CD4-positive, alpha-beta T cell treated with Interferon alpha-2 for 1 hour (primary cell): Measurements from ENCODE around the gene IQSEC2.

ENCODE experiments used
- DNase-seq, 2 donors: peaks; one replicate each; pipeline ENCODE4 v3.0.0-alpha.2; 2020 to 2022

The IQSEC2 gene

GRCh38 chrX:53266914-53267313 is 14.5 kb downstream of the IQSEC2 start:
- no peak for DNase-seq

GRCh38 chrX:53265771-53266574 is 15.4 kb downstream of the IQSEC2 start:
- DNase-seq, result no peak

GRCh38 chrX:53263597-53264094 is 17.7 kb downstream of the IQSEC2 start:
- peak in 1 of 2 donors; percentile 19 for DNase-seq

- peak in 1 of 2 donors; percentile 35 for DNase-seq
These were observed 18.4 kb downstream of the IQSEC2 start for GRCh38 chrX:53262918-53263394.

GRCh38 chrX:53262189-53262917 is 19.0 kb downstream of the IQSEC2 start:
- DNase-seq, result no peak

GRCh38 chrX:53261355-53261972 is 19.9 kb downstream of the IQSEC2 start:
- no peak for DNase-seq

- no peak for DNase-seq
These were observed 20.5 kb downstream of the IQSEC2 start for GRCh38 chrX:53260836-53261235.

GRCh38 chrX:53257670-53258423 is 23.5 kb downstream of the IQSEC2 start:
- DNase-seq, result no peak

GRCh38 chrX:53257166-53257565 is 24.2 kb downstream of the IQSEC2 start:
- DNase-seq, result no peak

GRCh38 chrX:53256446-53257041 is 24.8 kb downstream of the IQSEC2 start:
- DNase-seq, result no peak

GRCh38 chrX:53255738-53256191 is 25.6 kb downstream of the IQSEC2 start:
- DNase-seq, result no peak

- DNase-seq, result no peak
These were observed 26.6 kb downstream of the IQSEC2 start for GRCh38 chrX:53254570-53255461.

- DNase-seq, result no peak
These were observed 27.9 kb downstream of the IQSEC2 start for GRCh38 chrX:53253293-53254020.

GRCh38 chrX:53251307-53251706 is 30.1 kb downstream of the IQSEC2 start:
- no peak for DNase-seq

- DNase-seq, result no peak
These were observed 30.8 kb downstream of the IQSEC2 start for GRCh38 chrX:53250556-53250955.

GRCh38 chrX:53249408-53250042 is 31.9 kb downstream of the IQSEC2 start:
- no peak for DNase-seq

GRCh38 chrX:53247928-53248327 is 33.5 kb downstream of the IQSEC2 start:
- no peak for DNase-seq

GRCh38 chrX:53246231-53246630 is 35.2 kb downstream of the IQSEC2 start:
- no peak for DNase-seq

GRCh38 chrX:53244610-53245009 is 36.8 kb downstream of the IQSEC2 start:
- DNase-seq, result no peak

GRCh38 chrX:53242310-53242709 is 39.1 kb downstream of the IQSEC2 start:
- no peak for DNase-seq
